WTC11 (cell line): Measurements from ENCODE around the gene NET1. TPM values are rescaled to one million over a fixed set of nuclear protein-coding genes. Genes with fewer than 3 reads are reported as not detected.
A peak's percentile ranks its signal among the peaks of the same experiment; 100 is the strongest.

Source experiments
- ATAC-seq: fragments of 200-7000 bp; cut with Tn5 transposase; 2 replicates; pipeline ENCODE4 v1.10.0; 2021; ENCODE audit warnings: mild to moderate bottlenecking, moderate library complexity
- CTCF ChIA-PET: fragments of 300-600 bp; sonication (Branson Sonifier 250); formaldehyde crosslinking; loops from one replicate; lab custom pipeline; 2021; ENCODE audit warnings: antibody characterized with exemption; lab: Charles Lee
- POLR2A ChIA-PET: fragments of 350-600 bp; sonication (Branson Sonifier 250); formaldehyde crosslinking; loops from one replicate; lab custom pipeline; 2021; ENCODE audit warnings: antibody characterized with exemption; lab: Charles Lee
- DNase-seq: peaks from one replicate; pipeline ENCODE4 v3.0.0; 2021; ENCODE audit warnings: low spot score
- H3K27ac Mint-ChIP-seq: 2 replicates; pipeline ENCODE4 v1.8.0; 2021; ENCODE audit warnings: mixed read lengths
- H3K27me3 Mint-ChIP-seq: 2 replicates; pipeline ENCODE4 v1.8.0; 2021; ENCODE audit warnings: low read depth, mild to moderate bottlenecking, moderate library complexity, mixed read lengths
- H3K36me3 Mint-ChIP-seq: 2 replicates; pipeline ENCODE4 v1.8.0; 2021; ENCODE audit warnings: mixed read lengths
- H3K4me1 Mint-ChIP-seq: 2 replicates; pipeline ENCODE4 v1.8.0; 2022; ENCODE audit warnings: mixed read lengths
- H3K4me3 Mint-ChIP-seq: 2 replicates; pipeline ENCODE4 v1.8.0; 2021; ENCODE audit warnings: mild to moderate bottlenecking, moderate library complexity, mixed read lengths
- H3K9me3 Mint-ChIP-seq: 2 replicates; pipeline ENCODE4 v1.8.0; 2021; ENCODE audit warnings: mixed read lengths
- CREM ChIP-seq: sonication (generic); formaldehyde crosslinking; IDR thresholded peaks from 2 replicates; pipeline ENCODE4 v1.8.1; 2022; ENCODE audit warnings: mild to moderate bottlenecking, missing genetic modification reagents, moderate library complexity
- ETV6 ChIP-seq: sonication (generic); formaldehyde crosslinking; IDR thresholded peaks from 2 replicates; pipeline ENCODE4 v1.8.1; 2022; ENCODE audit warnings: mild to moderate bottlenecking, missing genetic modification reagents
- FOXJ3 ChIP-seq: sonication (generic); formaldehyde crosslinking; IDR thresholded peaks from 2 replicates; pipeline ENCODE4 v1.9.0; 2021; ENCODE audit warnings: missing genetic modification reagents, mild to moderate bottlenecking, borderline replicate concordance
- HMGA2 ChIP-seq: fragments of 250-450 bp; sonication (Bioruptor Pico); IDR thresholded peaks from 2 replicates; pipeline ENCODE4 v1.4.0; 2021; ENCODE audit warnings: mild to moderate bottlenecking, moderate library complexity
- NFYB ChIP-seq: sonication (generic); formaldehyde crosslinking; conservative IDR thresholded peaks from 2 replicates; pipeline ENCODE4 v1.8.0; 2022; ENCODE audit warnings: low read depth, missing genetic modification reagents
- RELA ChIP-seq: sonication (generic); formaldehyde crosslinking; IDR thresholded peaks from 2 replicates; pipeline ENCODE4 v1.8.1; 2022; ENCODE audit warnings: missing genetic modification reagents, mild to moderate bottlenecking, borderline replicate concordance
- RORB ChIP-seq: fragments of 250-450 bp; sonication (Bioruptor Pico); IDR thresholded peaks from 2 replicates; pipeline ENCODE4 v1.9.0; 2021; ENCODE audit warnings: mild to moderate bottlenecking
- SP1 ChIP-seq: sonication (generic); formaldehyde crosslinking; conservative IDR thresholded peaks from 2 replicates; pipeline ENCODE4 v1.8.1; 2022; ENCODE audit warnings: missing genetic modification reagents
- TP53 ChIP-seq: sonication (generic); formaldehyde crosslinking; IDR thresholded peaks from 2 replicates; pipeline ENCODE4 v1.8.1; 2023; ENCODE audit warnings: mild to moderate bottlenecking, missing genetic modification reagents
- ZNF138 ChIP-seq: sonication (generic); formaldehyde crosslinking; conservative IDR thresholded peaks from 2 replicates; pipeline ENCODE4 v1.8.1; 2022; ENCODE audit warnings: mild to moderate bottlenecking, moderate library complexity, missing genetic modification reagents
- ZNF263 ChIP-seq: sonication (generic); formaldehyde crosslinking; IDR thresholded peaks from 2 replicates; pipeline ENCODE4 v1.8.1; 2022; ENCODE audit warnings: low read depth, mild to moderate bottlenecking, moderate library complexity, missing genetic modification reagents
- ZNF317 ChIP-seq: sonication (generic); formaldehyde crosslinking; IDR thresholded peaks from 2 replicates; pipeline ENCODE4 v1.8.1; 2023; ENCODE audit warnings: low read depth, mild to moderate bottlenecking, moderate library complexity, missing genetic modification reagents, borderline replicate concordance
- ZNF423 ChIP-seq: fragments of 250-450 bp; sonication (Bioruptor Pico); IDR thresholded peaks from 2 replicates; pipeline ENCODE4 v2.1.2; 2022; ENCODE audit warnings: mild to moderate bottlenecking, moderate library complexity
- ZNF425 ChIP-seq: fragments of 250-450 bp; sonication (Bioruptor Pico); conservative IDR thresholded peaks from 2 replicates; pipeline ENCODE4 v1.9.0; 2021; ENCODE audit warnings: mild to moderate bottlenecking
- total RNA-seq: library from RNA; stranded (reverse); gene quantifications from 3 replicates; pipeline ENCODE4 v1.2.3, GENCODE V29; 2021
- TF ChIP-seq, protein P1 (sequence below): sonication (generic); formaldehyde crosslinking; IDR thresholded peaks from 2 replicates; pipeline ENCODE4 v1.8.1; 2022; ENCODE audit warnings: low read depth, missing genetic modification reagents, borderline replicate concordance
- TF ChIP-seq, protein P2 (sequence below): sonication (generic); formaldehyde crosslinking; IDR thresholded peaks from 2 replicates; pipeline ENCODE4 v1.8.1; 2023; ENCODE audit warnings: mild to moderate bottlenecking, moderate library complexity, missing genetic modification reagents
- TF ChIP-seq, protein P3 (sequence below): sonication (generic); formaldehyde crosslinking; IDR thresholded peaks from 2 replicates; pipeline ENCODE4 v1.8.0; 2022; ENCODE audit warnings: missing genetic modification reagents

The NET1 gene
- total RNA-seq, 1 experiment from 2014 or later: 85.4 TPM

GRCh38 chr10:5485948-5486852 is 73.8 kb downstream of the NET1 start:
- Mint-ChIP-seq H3K27ac (no peak overlapping the region), H3K9me3 (peaks cover 6% of the 10 kb centered on the region), H3K27me3 (no peaks in the 10 kb centered on the region; the same call in none of the 2 replicates), H3K4me3 (no peak overlapping the region), H3K4me1 (peaks cover 26% of the 10 kb centered on the region), H3K36me3 (0 out of 2 replicates have a peak, but pooled peaks cover 2% of the 10 kb centered on the region)
- ChIA-PET CTCF (interaction anchor here (1.0 to 1.2 kb wide), 3 partner anchors 24 to 137 kb away, joined by 3 to 5 read pairs (median 4); no protein-coding TSS in a partner anchor), POLR2A (interaction anchor here (1.6 kb wide), 1 partner anchor 20 kb away, joined by 5 read pairs; no protein-coding TSS in a partner anchor)
- ATAC-seq (peak; percentile 45), DNase-seq (no peak)
- TF ChIP-seq TP53 (CRISPR knock-in tag) (no peak), NFYB (CRISPR knock-in tag) (no peak), ETV6 (no peak), ZNF317 (no peak), ZNF423 (CRISPR knock-in tag) (no peak), FOXJ3 (CRISPR knock-in tag) (no peak), SP1 (CRISPR knock-in tag) (no peak), CREM (CRISPR knock-in tag) (no peak), RORB (no peak), ZNF138 (no peak), ZNF425 (CRISPR knock-in tag) (no peak), RELA (CRISPR knock-in tag) (no peak), ZNF263 (CRISPR knock-in tag) (no peak), HMGA2 (no peak)
- TF ChIP-seq, protein P1, sequence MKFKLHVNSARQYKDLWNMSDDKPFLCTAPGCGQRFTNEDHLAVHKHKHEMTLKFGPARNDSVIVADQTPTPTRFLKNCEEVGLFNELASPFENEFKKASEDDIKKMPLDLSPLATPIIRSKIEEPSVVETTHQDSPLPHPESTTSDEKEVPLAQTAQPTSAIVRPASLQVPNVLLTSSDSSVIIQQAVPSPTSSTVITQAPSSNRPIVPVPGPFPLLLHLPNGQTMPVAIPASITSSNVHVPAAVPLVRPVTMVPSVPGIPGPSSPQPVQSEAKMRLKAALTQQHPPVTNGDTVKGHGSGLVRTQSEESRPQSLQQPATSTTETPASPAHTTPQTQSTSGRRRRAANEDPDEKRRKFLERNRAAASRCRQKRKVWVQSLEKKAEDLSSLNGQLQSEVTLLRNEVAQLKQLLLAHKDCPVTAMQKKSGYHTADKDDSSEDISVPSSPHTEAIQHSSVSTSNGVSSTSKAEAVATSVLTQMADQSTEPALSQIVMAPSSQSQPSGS (CRISPR knock-in tag): no peak
- TF ChIP-seq, protein P2, sequence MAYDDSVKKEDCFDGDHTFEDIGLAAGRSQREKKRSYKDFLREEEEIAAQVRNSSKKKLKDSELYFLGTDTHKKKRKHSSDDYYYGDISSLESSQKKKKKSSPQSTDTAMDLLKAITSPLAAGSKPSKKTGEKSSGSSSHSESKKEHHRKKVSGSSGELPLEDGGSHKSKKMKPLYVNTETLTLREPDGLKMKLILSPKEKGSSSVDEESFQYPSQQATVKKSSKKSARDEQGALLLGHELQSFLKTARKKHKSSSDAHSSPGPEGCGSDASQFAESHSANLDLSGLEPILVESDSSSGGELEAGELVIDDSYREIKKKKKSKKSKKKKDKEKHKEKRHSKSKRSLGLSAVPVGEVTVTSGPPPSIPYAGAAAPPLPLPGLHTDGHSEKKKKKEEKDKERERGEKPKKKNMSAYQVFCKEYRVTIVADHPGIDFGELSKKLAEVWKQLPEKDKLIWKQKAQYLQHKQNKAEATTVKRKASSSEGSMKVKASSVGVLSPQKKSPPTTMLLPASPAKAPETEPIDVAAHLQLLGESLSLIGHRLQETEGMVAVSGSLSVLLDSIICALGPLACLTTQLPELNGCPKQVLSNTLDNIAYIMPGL (CRISPR knock-in tag): no peak
- TF ChIP-seq, protein P3, sequence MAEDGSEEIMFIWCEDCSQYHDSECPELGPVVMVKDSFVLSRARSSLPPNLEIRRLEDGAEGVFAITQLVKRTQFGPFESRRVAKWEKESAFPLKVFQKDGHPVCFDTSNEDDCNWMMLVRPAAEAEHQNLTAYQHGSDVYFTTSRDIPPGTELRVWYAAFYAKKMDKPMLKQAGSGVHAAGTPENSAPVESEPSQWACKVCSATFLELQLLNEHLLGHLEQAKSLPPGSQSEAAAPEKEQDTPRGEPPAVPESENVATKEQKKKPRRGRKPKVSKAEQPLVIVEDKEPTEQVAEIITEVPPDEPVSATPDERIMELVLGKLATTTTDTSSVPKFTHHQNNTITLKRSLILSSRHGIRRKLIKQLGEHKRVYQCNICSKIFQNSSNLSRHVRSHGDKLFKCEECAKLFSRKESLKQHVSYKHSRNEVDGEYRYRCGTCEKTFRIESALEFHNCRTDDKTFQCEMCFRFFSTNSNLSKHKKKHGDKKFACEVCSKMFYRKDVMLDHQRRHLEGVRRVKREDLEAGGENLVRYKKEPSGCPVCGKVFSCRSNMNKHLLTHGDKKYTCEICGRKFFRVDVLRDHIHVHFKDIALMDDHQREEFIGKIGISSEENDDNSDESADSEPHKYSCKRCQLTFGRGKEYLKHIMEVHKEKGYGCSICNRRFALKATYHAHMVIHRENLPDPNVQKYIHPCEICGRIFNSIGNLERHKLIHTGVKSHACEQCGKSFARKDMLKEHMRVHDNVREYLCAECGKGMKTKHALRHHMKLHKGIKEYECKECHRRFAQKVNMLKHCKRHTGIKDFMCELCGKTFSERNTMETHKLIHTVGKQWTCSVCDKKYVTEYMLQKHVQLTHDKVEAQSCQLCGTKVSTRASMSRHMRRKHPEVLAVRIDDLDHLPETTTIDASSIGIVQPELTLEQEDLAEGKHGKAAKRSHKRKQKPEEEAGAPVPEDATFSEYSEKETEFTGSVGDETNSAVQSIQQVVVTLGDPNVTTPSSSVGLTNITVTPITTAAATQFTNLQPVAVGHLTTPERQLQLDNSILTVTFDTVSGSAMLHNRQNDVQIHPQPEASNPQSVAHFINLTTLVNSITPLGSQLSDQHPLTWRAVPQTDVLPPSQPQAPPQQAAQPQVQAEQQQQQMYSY (CRISPR knock-in tag): no peak
